Body of pancreas (tissue), 4 donors: Measurements from ENCODE around the gene DRG1.

Experiments used
- POLR2A ChIP-seq, 3 donors: fragments of 450-650 bp; IDR thresholded peaks; one replicate each; pipeline ENCODE4 v1.6.1; 2016; ENCODE audit warnings: antibody characterized with exemption in 3 of 3, mild to moderate bottlenecking in 2 of 3
- TF ChIP-seq, protein P1 (sequence below), 7 experiments: fragments of 450-650 bp in 4 of 7; fragments of 200-600 bp in 3 of 7; sonication (generic) in 3 of 7; IDR thresholded peaks; one replicate each; pipeline ENCODE4 v1.5.1; 2016 to 2019; ENCODE audit warnings: antibody characterized with exemption in 7 of 7

DNA sequence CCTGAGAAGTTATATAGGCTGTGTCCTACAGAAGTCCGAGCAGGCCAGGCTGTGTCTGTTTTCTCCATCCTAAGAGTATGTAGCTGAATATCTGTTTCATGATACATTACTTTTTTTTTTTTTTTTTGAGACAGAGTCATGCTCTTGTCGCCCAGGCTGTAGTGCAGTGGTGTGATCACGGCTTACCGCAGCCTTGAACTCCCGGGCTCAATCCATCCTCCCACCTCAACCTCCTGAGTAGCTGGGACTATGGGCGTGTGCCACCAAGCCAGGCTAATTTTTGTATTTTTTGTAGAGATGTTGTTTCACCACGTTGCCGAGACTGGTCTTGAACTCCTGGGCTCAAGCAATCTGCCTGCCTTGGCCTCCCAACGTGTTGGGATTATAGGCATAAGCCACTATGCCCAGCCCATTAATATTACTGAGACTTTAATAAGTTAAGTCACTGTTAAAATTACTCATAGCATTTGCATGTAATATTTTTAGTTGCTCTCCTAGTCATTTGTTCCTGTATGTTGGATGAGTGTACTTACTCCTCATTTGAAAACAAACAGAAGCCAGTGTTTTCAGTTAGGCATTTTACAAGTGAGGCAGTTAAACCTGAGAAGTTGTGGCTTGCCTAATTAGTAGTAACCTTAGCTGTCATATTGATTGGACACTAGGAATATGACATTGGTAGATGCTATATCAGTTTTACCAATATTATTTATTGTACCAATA lies 26.1 kb downstream of the DRG1 start:
- TF ChIP-seq, protein P1, sequence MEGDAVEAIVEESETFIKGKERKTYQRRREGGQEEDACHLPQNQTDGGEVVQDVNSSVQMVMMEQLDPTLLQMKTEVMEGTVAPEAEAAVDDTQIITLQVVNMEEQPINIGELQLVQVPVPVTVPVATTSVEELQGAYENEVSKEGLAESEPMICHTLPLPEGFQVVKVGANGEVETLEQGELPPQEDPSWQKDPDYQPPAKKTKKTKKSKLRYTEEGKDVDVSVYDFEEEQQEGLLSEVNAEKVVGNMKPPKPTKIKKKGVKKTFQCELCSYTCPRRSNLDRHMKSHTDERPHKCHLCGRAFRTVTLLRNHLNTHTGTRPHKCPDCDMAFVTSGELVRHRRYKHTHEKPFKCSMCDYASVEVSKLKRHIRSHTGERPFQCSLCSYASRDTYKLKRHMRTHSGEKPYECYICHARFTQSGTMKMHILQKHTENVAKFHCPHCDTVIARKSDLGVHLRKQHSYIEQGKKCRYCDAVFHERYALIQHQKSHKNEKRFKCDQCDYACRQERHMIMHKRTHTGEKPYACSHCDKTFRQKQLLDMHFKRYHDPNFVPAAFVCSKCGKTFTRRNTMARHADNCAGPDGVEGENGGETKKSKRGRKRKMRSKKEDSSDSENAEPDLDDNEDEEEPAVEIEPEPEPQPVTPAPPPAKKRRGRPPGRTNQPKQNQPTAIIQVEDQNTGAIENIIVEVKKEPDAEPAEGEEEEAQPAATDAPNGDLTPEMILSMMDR (IDR thresholded peaks at IDR 0.05) = no peak
- TF ChIP-seq POLR2A (IDR thresholded peaks at IDR 0.05) = no peak
